Keratinocyte (primary cell): ENCODE measurements around the gene ARHGAP6. TPM values are rescaled to one million over a fixed set of nuclear protein-coding genes. Genes with fewer than 3 reads are reported as not detected.

Experiments used
- DNase-seq: peaks from one replicate; pipeline ENCODE4 v3.0.0-alpha.2; 2011; ENCODE audit warnings: low read depth, missing footprints, low spot score
- FAIRE-seq: peaks from 2 replicates; lab custom pipeline; 2011; peaks lifted over from hg19 to GRCh38; lab: Jason Lieb, UNC
- H2AFZ ChIP-seq: 2 replicates; pipeline ENCODE4 v1.6.0; 2012; ENCODE audit warnings: low read length, control low read depth, inconsistent platforms; ENCODE audit not compliant: control insufficient read depth
- H3K27ac ChIP-seq: 2 replicates; pipeline ENCODE4 v1.5.1; 2011; ENCODE audit warnings: low read length; ENCODE audit not compliant: control insufficient read depth, insufficient read depth
- H3K27me3 ChIP-seq: 3 replicates; pipeline ENCODE4 v1.6.0; 2011; ENCODE audit warnings: low read length; ENCODE audit not compliant: control insufficient read depth, insufficient read depth; ENCODE audit errors: extremely low read depth
- H3K36me3 ChIP-seq, 2 experiments: 2 replicates in 1 of 2; 3 replicates in 1 of 2; pipeline ENCODE4 v1.5.1; 2011; ENCODE audit warnings: low read length in 2 of 2, mild to moderate bottlenecking in 1 of 2; ENCODE audit not compliant: control insufficient read depth in 2 of 2, insufficient read depth in 2 of 2; ENCODE audit errors: extremely low read depth in 1 of 2
- H3K4me1 ChIP-seq: 3 replicates; pipeline ENCODE4 v1.5.1; 2011; ENCODE audit warnings: low read length; ENCODE audit not compliant: control insufficient read depth, insufficient read depth; ENCODE audit errors: extremely low read depth
- H3K4me2 ChIP-seq: 3 replicates; pipeline ENCODE4 v1.6.0; 2011; ENCODE audit warnings: low read depth, low read length; ENCODE audit not compliant: control insufficient read depth, insufficient read depth; ENCODE audit errors: extremely low read depth
- H3K4me3 ChIP-seq, 3 experiments: fragments of 200-600 bp in 1 of 3; sonication (generic) in 1 of 3; 2 replicates in 2 of 3; 3 replicates in 1 of 3; pipeline ENCODE4 v1.5.1; 2011 to 2016; ENCODE audit warnings: low read length in 3 of 3, mild to moderate bottlenecking in 3 of 3, control low read depth in 2 of 3, inconsistent platforms in 1 of 3, low read depth in 1 of 3, mixed read lengths in 1 of 3, mixed run types in 1 of 3, moderate library complexity in 1 of 3; ENCODE audit not compliant: control insufficient read depth in 2 of 3, insufficient read depth in 2 of 3; ENCODE audit errors: extremely low read depth in 1 of 3
- H3K79me2 ChIP-seq: 2 replicates; pipeline ENCODE4 v1.6.0; 2012; ENCODE audit warnings: low read length; ENCODE audit not compliant: control insufficient read depth, insufficient read depth
- H3K9ac ChIP-seq: 3 replicates; pipeline ENCODE4 v1.6.0; 2011; ENCODE audit warnings: low read length; ENCODE audit not compliant: control insufficient read depth, insufficient read depth; ENCODE audit errors: extremely low read depth
- H3K9me1 ChIP-seq: 3 replicates; pipeline ENCODE4 v1.6.0; 2011; ENCODE audit warnings: low read length; ENCODE audit not compliant: control insufficient read depth, insufficient read depth; ENCODE audit errors: extremely low read depth
- H3K9me3 ChIP-seq: 2 replicates; pipeline ENCODE4 v1.5.1; 2012; ENCODE audit warnings: low read depth, low read length; ENCODE audit not compliant: control insufficient read depth
- H4K20me1 ChIP-seq: 3 replicates; pipeline ENCODE4 v1.6.0; 2011; ENCODE audit warnings: low read length; ENCODE audit not compliant: control insufficient read depth, insufficient read depth; ENCODE audit errors: extremely low read depth
- EZH2 ChIP-seq: IDR thresholded peaks from one replicate; pipeline ENCODE4 v1.6.1; 2012; ENCODE audit warnings: inconsistent platforms, mild to moderate bottlenecking, low read length, moderate library complexity
- dilution Hi-C: fragments of 300-500 bp; cut with MboI; formaldehyde crosslinking; loops from one replicate; pipeline ENCODE4 v1.7.0; 2020; ENCODE audit warnings: low sequenced_read_pairs; ENCODE audit not compliant: extremely low pct_ligation_motif_present
- polyA plus RNA-seq, 5 experiments: library from polyadenylated mRNA; depleted of rRNA in 3 of 5; stranded (reverse) in 3 of 5; stranded (forward) in 1 of 5; unstranded in 1 of 5; fragments of >200 nt; gene quantifications; 1 replicate in 1 of 5; 2 replicates in 3 of 5; 3 replicates in 1 of 5; pipeline versions ENCODE4 v1.2.1 to v1.2.3, GENCODE V29; 2011 to 2012; ENCODE audit warnings: missing spikeins in 2 of 5, low read depth in 1 of 5, low replicate concordance in 1 of 5
- TF ChIP-seq, protein P1 (sequence below), 3 experiments: IDR thresholded peaks in 1 of 3; conservative IDR thresholded peaks in 1 of 3; optimal IDR thresholded peaks in 1 of 3; 2 replicates in 2 of 3; 3 replicates in 1 of 3; pipeline versions ENCODE3 to v1.5.1; 2011; ENCODE audit warnings: low read length in 3 of 3, mild to moderate bottlenecking in 3 of 3, moderate library complexity in 2 of 3, control low read depth in 1 of 3, inconsistent platforms in 1 of 3; ENCODE audit not compliant: insufficient read depth in 2 of 3; ENCODE audit errors: extremely low read depth in 1 of 3

Gene ARHGAP6
- polyA plus RNA-seq, 1 donor (not counting 4 experiments of a cell fraction or from before 2014, with no cell fraction given): 0.01 TPM

DNA sequence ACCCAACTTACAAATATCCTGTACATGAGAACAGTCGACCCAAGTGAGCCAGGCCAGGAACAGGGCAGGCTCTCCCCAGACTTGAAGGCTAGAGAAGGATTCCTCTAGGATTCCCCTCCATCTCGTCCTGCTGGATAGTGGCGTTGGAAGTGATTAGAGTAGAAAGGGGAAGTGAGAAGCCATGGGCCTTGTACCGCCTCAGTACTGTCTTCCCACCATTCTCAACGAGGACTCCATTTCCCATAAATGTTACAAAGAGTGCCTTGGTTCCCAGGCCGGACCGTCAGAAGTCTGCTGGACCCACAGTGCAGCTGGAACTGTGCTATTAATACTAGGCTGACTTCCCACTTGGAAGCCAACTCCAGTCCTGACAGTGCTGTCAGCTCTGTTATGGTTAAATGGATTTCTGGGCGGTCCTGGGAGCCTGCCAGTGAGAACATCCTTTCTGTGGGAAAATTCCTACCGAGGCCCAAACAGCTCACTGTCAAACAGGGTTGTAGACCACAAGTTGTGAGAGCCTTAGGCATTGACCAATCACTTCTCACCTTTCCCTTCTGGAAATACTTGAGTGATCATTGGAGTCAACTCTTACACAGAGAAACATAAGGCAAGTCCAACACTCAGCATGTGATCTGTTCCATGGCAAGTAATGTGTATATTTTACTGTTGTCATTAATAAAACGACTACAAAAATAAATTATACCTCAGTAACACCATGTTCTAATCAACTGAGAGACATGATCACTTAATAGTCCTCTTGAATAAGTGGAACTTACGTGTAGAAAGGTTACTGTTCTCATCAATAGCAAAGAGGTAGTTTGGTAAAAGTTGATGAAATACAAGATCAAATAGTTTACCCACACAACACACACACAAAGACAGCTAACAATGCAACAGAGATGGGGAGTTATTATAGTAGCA is 314.1 kb downstream of the ARHGAP6 start:
- H3K4me2 ChIP-seq: no peak overlapping the region
- H3K79me2 ChIP-seq: no peaks in the 10 kb centered on the region
- FAIRE-seq: no peak
- H3K27ac ChIP-seq: no peak overlapping the region
- no peaks in the 10 kb centered on the region for H3K4me1 ChIP-seq
- no peaks in the 10 kb centered on the region for H3K27me3 ChIP-seq
- TF ChIP-seq, protein P1, sequence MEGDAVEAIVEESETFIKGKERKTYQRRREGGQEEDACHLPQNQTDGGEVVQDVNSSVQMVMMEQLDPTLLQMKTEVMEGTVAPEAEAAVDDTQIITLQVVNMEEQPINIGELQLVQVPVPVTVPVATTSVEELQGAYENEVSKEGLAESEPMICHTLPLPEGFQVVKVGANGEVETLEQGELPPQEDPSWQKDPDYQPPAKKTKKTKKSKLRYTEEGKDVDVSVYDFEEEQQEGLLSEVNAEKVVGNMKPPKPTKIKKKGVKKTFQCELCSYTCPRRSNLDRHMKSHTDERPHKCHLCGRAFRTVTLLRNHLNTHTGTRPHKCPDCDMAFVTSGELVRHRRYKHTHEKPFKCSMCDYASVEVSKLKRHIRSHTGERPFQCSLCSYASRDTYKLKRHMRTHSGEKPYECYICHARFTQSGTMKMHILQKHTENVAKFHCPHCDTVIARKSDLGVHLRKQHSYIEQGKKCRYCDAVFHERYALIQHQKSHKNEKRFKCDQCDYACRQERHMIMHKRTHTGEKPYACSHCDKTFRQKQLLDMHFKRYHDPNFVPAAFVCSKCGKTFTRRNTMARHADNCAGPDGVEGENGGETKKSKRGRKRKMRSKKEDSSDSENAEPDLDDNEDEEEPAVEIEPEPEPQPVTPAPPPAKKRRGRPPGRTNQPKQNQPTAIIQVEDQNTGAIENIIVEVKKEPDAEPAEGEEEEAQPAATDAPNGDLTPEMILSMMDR (optimal IDR thresholded peaks at IDR 0.05 in 1 of 3, IDR thresholded peaks at IDR 0.05 in 1 of 3, conservative IDR thresholded peaks at IDR 0.05 in 1 of 3; ENCODE audit: extremely low read depth in 1 of 3, insufficient read depth in 2 of 3, low read length in 3 of 3): no peak
- TF ChIP-seq EZH2: no peak
- DNase-seq: no peak
- H4K20me1 ChIP-seq: no peaks in the 10 kb centered on the region
- dilution Hi-C loops: no loop called here
- H3K36me3 ChIP-seq: no peaks in the 10 kb centered on the region
- H3K9ac ChIP-seq: no peak overlapping the region
- no peaks in the 10 kb centered on the region for H3K9me3 ChIP-seq
- no peaks in the 10 kb centered on the region for H3K9me1 ChIP-seq
- H3K4me3 ChIP-seq: no peak overlapping the region
- H2AFZ ChIP-seq: no peak overlapping the region

DNA sequence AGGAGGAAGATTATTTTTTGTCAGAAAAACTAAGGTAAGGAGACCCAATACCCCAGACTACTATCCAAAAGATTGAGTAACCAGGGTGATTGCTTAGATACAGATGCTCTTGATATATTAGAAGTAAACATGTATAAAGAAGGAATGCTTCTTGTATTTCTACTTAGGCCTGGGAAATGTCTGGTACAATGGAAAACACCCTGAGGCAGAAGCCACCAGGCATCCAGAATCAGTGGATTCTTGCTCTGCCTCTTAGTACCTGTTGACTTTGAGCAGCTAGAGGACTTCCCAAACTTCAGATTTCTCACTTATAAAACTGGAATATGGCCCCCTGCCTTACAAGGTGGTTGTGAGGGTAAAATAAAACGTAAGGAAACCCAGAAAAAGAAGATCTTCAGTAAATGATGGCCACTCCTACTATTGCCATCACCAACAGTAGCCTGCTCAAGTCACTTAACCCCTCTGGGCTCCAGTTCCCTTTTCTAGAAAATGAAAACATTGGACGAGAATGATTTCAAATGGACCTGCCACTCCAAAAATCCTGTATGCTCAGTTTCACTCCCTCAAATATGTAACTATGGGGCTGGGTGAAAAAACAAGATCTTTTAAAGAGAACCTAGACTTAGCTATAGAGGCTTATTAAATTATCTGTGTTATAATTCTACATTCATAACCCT is 315.9 kb downstream of the ARHGAP6 start:
- Histone ChIP-seq H3K27ac (no peak overlapping the region), H3K4me1 (no peaks in the 10 kb centered on the region), H3K9me3 (no peaks in the 10 kb centered on the region), H3K9ac (no peak overlapping the region), H3K9me1 (no peaks in the 10 kb centered on the region), H4K20me1 (no peaks in the 10 kb centered on the region), H3K79me2 (no peaks in the 10 kb centered on the region), H3K36me3 (no peaks in the 10 kb centered on the region), H3K4me3 (no peak overlapping the region), H3K4me2 (no peak overlapping the region), H2AFZ (no peak overlapping the region), H3K27me3 (no peaks in the 10 kb centered on the region)
- no peak for TF ChIP-seq EZH2
- TF ChIP-seq, protein P1 (optimal IDR thresholded peaks at IDR 0.05 in 1 of 3, IDR thresholded peaks at IDR 0.05 in 1 of 3, conservative IDR thresholded peaks at IDR 0.05 in 1 of 3; ENCODE audit: extremely low read depth in 1 of 3, insufficient read depth in 2 of 3, low read length in 3 of 3): no peak
- DNase-seq (no peak), FAIRE-seq (no peak)
- dilution Hi-C loops: no loop called here
